HG02938 (cell line): ENCODE measurements around the gene CENPN.

ENCODE experiments used
- ATAC-seq: cut with Tn5 transposase; IDR thresholded peaks from one replicate; pipeline ENCODE4 v1.9.1; 2021; ENCODE audit warnings: mild to moderate bottlenecking, moderate library complexity; ENCODE audit not compliant: unreplicated experiment

Gene CENPN

DNA sequence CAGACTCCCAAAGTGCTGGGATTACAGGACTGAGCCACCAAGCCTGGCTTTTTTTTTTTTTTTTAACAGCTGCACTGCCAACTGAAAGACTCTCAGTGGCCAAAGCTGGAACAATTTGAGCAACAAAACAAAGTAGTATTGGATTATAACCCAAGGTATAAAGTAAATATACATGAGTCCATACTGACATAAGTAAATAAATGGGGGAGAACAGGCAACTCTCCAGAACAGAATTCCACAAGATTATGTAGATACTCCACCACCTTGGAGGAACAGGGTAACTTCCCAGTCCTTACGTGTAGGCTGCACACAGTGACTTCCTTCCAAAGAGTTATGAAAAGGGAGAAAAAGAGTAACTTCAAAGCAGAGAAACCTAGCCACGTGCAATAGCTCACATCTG is 16.0 kb upstream of the CENPN start:
- ATAC-seq: no peak

DNA sequence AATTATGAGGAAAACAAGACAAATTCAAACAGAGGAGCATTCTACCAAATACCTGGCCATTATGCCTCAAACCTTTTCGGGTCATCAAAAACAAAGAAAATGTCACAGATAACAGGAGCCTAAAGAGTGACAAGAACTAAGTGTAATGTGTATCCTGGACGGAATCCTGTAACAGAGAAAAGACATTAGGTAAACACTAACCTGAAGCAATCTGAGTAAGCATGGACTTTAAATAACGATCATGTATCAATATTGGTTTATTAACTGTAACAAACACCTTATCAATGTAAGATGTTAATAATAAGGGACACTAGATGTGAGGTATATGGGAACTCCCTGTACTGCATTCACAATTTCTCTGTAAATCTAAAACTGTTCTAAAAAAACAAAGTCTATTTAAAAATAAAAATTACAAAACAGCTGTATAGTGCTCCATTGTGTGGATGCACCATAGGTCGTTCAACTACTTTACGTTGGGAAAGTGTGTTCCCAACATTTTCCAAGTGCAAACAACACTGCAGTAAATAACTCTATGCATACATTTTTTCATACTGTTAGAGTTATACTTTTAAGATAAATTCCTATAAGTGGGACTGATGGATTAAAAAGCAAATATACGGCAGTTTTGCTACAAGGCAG is 15.1 kb upstream of the CENPN start:
- no peak for ATAC-seq

DNA sequence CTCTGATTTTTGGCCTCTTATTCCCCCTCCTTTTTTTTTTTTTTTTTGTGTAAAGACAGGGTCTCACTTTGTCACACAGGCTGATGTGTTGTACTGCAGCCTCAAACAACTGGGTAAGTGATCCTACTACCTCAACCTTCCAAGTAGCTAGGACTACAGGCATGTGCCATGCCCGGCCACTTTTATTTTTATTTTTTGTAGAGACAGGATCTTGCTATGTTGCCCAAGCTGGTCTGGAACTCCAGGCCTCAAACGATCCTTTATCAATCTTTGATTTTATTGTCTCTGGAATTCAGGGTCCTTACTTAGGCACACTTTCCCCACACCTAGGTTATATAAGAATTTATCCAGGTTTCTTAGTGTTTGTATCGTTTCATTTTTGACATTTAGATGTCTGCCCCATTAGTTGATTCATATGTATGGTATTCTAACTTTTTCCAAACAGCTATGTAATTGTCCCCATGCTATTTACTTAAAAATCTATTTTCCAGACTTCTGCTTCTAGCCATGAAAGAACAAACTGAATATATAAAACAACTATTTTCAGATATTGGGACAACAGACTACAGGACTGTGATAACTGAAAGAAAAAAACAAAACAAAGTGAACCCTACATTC is 14.2 kb upstream of the CENPN start:
- no peak for ATAC-seq

DNA sequence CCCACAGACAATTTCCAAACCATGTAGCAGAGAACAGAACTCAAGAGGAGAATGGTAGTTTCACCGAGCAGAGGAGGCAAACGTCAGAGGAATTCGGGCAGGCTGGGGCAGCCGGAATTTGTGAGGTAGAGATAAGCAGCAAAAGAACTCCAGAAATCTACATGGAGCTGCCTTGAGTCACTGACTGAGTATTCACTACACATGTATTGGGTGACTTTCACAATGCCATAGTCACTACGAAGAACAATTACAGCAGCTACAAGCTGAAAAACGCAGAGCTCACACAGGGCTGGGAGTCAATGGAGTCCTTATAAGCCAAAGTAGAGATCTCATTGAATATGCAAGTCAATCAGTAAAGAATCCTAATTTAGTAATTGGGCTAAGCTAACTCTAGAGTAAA is 13.7 kb upstream of the CENPN start:
- no peak for ATAC-seq

DNA sequence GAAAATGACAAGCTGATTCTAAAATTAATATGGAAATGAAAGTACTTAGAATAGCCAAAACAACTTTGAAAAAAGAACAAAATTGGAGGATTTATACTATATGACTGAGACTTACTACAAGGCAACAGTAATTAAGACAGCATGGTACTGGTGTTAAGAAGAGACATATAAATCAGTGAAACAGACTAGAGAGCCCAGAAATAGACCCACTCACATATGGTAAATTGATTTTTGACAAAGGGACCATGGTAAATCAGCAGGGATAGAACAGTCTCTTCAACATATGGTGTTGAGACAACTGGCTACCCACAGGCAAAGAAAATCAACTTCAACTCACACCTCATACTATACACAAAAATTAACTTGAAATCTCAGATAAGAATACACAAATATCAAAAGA is 13.2 kb upstream of the CENPN start:
- ATAC-seq: no peak

DNA sequence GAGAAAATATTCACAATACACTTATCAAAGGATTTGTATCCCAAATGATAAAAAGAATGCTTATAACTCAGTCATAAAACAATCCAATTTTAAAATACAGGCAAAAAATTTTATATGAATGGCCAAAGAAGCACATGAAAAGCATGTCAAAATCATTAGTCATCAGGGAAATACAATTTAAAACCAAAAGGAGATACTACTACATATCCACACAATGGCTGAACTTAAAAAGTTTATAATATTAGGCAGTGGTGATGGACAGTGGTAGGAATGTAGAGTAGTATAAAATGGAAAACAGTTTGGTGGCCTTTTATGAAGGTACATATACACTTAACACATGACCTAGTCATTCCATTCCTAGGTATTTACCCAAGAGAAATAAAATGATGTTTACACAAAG is 12.6 kb upstream of the CENPN start:
- ATAC-seq: no peak

DNA sequence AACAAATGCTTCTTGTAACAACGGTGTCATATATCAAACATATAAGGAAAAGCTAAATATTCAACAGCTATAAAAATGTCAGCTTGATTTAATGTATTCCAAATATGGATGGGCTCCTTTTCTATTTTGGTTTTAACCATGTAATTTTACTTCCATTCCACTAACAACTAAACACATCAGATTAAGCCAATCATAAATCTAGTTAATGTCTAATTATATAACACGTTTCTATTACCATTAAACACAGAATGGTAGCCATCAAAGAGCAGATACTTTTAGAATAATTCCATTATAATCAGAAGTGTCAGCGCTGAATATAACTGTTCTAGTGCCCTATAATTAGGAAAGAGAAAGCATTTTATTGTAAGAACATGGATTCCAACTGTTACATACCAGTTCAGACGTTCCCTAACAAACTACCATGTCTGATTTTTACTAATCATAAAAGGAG is 10.3 kb upstream of the CENPN start:
- ATAC-seq: peak; percentile 21

DNA sequence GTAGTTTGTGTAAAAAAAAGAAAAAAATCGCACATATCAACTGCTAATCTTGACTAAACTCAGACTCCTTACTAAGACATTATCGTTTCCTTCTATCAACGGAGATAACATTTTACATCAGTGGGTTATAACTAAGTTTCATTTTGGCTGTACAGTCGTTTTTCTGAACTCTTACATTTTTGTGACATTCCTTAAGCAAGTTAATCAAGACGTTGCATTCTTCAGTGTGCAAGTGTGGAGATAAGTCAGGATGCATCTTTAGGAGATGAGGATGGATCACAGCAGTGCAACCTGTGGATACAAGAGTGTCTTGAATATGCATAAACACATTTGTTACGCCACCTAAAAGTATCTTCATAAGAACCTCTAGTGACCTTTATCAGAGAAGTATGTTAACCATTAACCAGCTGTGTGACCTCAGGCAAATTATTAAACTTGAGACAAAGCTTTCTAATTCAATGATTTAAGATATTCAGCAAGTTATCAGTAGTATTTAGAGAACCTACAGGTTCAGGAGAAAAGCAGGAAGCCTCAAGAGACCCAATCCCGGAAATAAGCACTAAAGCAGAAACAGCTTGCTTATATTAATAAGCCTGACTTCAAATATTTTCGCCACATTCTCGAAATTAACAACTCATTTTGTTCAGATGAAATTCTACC is 9.7 kb upstream of the CENPN start:
- ATAC-seq: peak; percentile 72

- ATAC-seq: no peak
These were observed 8.9 kb upstream of the CENPN start for GRCh38 chr16:80997964-80998620.

DNA sequence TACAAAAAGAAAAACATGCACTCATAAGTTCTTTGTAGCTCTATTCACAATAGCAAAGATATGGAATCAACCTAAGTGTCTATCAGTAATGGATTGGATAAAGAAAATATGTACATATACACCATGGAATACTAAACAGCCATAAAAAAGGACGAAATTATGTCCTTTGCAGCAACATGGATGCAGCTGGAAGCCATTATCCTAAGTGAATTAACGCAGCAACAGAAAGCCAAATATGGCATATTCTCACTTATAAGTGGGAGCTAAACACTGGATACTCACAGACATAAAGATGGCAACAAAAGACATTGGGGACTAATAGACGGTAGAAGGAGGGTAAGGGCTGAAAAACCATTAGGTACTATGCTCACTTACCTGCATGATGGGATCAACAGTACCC is 6.1 kb upstream of the CENPN start:
- ATAC-seq: no peak

GRCh38 chr16:81001330-81001729 is 5.7 kb upstream of the CENPN start:
- ATAC-seq: no peak

DNA sequence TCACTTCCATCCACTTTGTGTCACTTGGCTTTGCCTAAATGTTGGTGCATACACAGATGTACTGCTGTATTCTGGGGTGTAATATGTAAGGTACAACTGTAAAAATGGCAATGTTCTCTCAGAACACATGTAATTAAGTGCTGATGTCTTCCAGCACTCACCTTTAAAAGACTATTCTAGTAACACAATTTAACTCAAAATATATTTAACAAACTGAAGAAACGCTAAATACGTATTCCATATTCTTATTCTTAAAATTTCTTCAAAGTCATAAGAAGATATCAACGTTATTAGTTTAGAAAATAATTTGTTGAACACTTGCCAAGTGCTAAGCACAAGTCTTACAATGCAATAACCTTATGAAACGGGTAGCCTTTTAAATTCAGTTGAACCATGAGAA is 4.0 kb upstream of the CENPN start:
- no peak for ATAC-seq

DNA sequence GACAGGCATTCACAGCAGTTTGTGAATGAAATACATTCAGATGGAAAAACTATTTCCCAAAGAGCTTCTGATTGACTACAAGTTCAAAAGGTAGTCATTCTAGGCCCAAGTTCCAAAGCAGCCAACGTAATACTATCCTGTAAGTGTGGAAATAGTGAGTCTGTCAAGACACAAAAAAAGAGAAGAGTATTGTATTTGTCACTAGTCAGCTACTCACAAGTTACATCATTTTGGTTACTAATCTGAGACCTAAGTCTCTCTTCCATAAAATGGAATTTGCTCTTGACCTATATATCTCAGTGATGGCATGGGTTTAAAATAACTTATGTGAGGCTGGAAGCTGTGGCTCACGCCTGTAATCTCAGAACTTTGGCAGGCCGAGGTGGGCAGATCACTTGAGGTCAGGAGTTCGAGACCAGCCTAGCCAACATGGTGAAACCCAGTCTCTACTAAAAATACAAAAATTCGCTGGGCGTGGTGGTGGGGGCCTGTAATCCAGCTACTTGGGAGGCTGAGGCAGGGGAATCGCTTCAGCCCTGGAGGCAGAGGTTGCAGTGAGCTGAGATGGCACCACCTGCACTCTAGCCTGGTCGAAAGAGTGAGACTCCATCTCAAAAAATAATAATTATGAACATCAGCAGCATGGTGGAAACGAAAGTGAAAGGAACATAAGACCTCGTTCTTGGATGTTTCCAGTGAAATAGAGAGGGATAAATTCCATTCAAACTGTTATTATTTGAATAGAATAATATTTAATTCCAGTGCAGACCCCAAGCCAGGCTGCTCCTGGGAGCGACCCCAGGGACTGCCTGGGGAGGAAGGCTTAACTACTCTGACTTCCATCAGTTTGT is 3.2 kb upstream of the CENPN start:
- no peak for ATAC-seq

DNA sequence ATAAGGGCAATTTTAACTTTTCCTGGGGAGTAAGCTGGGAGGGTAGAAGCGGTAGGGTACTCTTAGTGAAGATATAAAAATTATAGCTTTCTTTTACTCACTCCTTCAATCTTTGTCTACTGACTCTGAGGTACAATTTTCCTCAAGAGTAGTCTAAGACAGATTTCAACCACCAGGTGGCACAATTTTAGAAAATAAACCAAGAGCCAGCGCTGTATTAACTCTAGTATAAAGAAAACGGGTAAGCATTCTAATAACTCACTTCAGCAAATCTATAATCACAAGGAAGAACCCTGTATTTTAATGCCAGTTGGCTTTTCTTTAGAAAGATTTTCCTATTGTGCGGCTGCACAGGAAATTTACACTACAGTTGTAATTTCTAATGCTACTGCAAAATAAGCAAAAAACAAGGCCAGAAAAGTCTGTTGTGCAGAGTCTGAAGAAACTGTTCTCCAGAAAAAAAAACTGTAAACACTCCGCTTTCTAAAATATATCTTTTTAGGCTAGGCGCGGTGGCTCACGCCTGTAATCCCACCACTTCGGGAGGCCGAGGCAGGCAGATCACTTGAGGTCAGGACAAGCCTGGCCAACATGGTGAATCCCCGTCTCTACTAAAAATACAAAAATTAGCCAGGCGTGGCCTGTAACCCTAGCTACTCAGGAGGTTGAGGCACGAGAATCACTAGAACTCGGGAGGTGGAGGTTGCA is 2.2 kb upstream of the CENPN start:
- ATAC-seq: no peak

GRCh38 chr16:81005610-81006161 is 1.3 kb upstream of the CENPN start:
- ATAC-seq: no peak

GRCh38 chr16:81006211-81006812 is 702 bp upstream of the CENPN start:
- peak; percentile 24 for ATAC-seq

GRCh38 chr16:81008505-81008789 is 1.4 kb downstream of the CENPN start:
- no peak for ATAC-seq

DNA sequence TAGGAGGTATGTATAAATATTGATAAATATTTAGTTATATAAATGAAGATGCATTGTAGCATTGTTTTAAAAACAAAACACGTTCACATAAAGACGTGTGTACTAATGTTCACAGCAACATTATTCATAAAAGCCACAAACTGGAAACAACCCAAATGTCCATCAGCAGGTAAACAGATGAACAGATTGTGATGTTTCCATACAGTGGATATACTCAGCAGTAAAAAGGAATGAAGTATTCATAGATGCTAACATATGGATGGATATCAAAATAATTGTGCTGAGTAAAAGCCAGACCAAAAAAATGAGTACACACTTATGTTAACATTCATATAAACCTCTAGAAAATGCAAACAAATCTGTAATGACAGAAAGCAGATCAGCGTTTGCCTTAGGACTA is 6.0 kb downstream of the CENPN start:
- no peak for ATAC-seq

DNA sequence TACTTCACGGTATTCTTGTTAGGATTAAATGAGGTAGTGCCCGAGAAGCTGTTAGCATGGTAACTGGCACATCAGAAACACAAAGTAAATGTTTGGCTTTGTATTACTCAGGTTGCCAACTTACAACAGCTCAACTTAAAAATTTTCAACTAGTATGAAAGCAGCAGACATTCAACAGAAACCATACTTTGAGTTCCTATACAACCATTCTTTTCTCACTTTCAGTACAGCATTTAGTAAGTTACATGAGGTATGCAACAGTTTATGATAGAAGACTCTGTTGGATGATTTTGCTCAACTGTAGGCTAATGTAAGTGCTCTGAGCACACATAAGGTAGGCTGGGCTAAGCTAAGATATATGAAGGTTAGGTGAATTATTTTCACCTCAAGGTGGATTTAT is 7.7 kb downstream of the CENPN start:
- ATAC-seq: no peak

DNA sequence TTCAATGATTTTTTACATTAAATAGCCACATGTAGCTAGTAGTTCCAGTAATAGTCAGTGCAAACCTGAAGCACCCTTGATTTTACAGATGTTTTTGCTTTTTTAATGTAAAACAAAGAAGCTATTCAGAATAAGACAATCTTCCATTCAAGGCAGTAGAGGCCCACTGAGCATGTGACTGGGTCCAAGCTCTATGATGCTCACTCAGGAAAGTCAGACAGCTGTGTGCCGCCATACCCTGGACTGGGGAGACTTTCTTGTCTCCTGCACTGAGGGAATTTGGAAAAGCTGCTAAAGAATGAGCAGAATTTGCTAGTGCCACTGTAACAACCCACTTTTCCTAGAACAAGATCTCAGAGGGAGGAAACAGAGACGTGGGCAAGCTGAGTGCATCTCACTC is 11.5 kb downstream of the CENPN start:
- ATAC-seq: no peak
